Tibial artery (tissue), 4 donors: ENCODE data around the gene MAP3K3.

Experiments
- DNase-seq, 2 donors: peaks; one replicate each; pipeline ENCODE4 v3.0.0-alpha.2; 2019
- H3K27ac ChIP-seq, 2 donors: fragments of 200-600 bp; sonication (generic) in 1 of 2; 1 replicate in 1 of 2; 2 replicates in 1 of 2; pipeline ENCODE4 v1.5.1; 2018 to 2019; ENCODE audit warnings: mild to moderate bottlenecking in 1 of 2
- H3K27me3 ChIP-seq, 2 donors: fragments of 200-600 bp; sonication (generic) in 1 of 2; one replicate each; pipeline versions ENCODE4 v1.5.1 to v1.6.0; 2016 to 2019
- H3K36me3 ChIP-seq, 3 donors: fragments of 200-600 bp; sonication (generic) in 2 of 3; one replicate each; pipeline ENCODE4 v1.5.1; 2016 to 2019; ENCODE audit warnings: mild to moderate bottlenecking in 2 of 3
- H3K4me1 ChIP-seq, 4 donors: fragments of 200-600 bp; sonication (generic) in 2 of 4; 1 replicate in 3 of 4; 2 replicates in 1 of 4; pipeline ENCODE4 v1.5.1; 2016 to 2019
- H3K4me3 ChIP-seq, 2 donors: fragments of 200-600 bp; sonication (generic) in 1 of 2; 1 replicate in 1 of 2; 2 replicates in 1 of 2; pipeline ENCODE4 v1.5.1; 2018 to 2019; ENCODE audit warnings: mild to moderate bottlenecking in 2 of 2
- H3K9me3 ChIP-seq, 3 donors: fragments of 200-600 bp; sonication (generic) in 1 of 3; one replicate each; pipeline ENCODE4 v1.5.1; 2016 to 2019
- intact Hi-C: fragments of 100-400 bp; cut with DNase I; formaldehyde crosslinking; loops from one replicate; pipeline ENCODE4 v1.15.0; 2023; ENCODE audit warnings: low total_unique reads
- TF ChIP-seq, protein P1 (sequence below), 2 experiments: fragments of 200-600 bp in 1 of 2; fragments of 450-650 bp in 1 of 2; IDR thresholded peaks; one replicate each; pipeline ENCODE4 v1.5.1; 2017 to 2019; ENCODE audit warnings: antibody characterized with exemption in 2 of 2, mild to moderate bottlenecking in 1 of 2, moderate library complexity in 1 of 2

The MAP3K3 gene

DNA sequence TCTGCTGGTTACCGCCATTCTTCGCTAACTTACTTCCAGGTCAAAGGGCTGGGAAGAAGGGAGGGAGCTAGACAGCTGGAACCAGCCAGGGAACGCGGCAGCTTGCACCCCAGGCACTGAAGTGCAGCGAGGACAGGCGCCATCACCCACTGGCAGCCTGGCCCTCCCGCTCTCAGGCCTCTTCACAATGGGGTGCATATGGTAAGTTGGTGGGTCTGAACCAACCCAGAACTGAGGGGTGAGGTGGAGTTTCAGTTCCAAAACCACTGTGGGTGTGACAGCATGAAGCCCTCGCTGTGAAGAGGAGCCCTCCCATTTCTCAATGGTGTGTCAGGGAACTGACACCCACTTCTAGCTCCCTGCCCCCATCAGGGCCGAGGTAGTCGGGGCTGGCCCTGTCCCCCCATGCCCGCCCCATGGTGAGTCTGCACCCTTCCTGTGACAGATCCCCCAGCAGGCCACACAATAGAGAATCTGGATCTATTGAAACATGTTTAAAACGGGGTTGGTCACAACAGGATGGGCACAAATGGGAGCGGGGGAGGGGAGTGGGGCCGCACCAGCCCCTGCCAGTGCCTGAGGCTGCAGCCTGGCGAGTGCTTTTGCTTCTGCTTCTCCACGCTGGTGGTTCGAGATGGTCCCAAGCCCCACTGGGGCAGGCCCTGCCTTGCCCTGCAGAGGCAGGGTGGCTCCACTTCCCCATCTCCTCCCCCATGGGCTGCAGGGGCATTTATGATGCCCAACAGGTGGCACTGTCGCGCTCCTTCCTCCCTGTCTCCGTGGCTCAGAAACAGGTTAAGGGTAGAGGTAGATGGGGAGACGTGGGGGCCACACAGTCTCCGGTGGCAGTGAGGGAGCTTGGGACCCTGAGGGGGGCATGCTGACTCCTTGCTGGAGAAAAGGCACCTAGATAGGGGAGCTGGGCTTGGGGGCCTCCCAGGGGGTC lies 75.4 kb downstream of the MAP3K3 start:
- TF ChIP-seq, protein P1, sequence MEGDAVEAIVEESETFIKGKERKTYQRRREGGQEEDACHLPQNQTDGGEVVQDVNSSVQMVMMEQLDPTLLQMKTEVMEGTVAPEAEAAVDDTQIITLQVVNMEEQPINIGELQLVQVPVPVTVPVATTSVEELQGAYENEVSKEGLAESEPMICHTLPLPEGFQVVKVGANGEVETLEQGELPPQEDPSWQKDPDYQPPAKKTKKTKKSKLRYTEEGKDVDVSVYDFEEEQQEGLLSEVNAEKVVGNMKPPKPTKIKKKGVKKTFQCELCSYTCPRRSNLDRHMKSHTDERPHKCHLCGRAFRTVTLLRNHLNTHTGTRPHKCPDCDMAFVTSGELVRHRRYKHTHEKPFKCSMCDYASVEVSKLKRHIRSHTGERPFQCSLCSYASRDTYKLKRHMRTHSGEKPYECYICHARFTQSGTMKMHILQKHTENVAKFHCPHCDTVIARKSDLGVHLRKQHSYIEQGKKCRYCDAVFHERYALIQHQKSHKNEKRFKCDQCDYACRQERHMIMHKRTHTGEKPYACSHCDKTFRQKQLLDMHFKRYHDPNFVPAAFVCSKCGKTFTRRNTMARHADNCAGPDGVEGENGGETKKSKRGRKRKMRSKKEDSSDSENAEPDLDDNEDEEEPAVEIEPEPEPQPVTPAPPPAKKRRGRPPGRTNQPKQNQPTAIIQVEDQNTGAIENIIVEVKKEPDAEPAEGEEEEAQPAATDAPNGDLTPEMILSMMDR (IDR thresholded peaks at IDR 0.05): peak; percentile 13 to 16
- peaks cover 5 to 39% (median 29%) of the 10 kb centered on the region in 4 donors for H3K4me1 ChIP-seq
- H3K4me3 ChIP-seq: no peak overlapping the region
- intact Hi-C loops: no loop called here
- H3K9me3 ChIP-seq: no peaks in the 10 kb centered on the region
- peaks cover 15 to 31% (median 22%) of the 10 kb centered on the region in 3 donors for H3K36me3 ChIP-seq
- no peaks in the 10 kb centered on the region for H3K27me3 ChIP-seq
- H3K27ac ChIP-seq: no peak overlapping the region
- DNase-seq: no peak

DNA sequence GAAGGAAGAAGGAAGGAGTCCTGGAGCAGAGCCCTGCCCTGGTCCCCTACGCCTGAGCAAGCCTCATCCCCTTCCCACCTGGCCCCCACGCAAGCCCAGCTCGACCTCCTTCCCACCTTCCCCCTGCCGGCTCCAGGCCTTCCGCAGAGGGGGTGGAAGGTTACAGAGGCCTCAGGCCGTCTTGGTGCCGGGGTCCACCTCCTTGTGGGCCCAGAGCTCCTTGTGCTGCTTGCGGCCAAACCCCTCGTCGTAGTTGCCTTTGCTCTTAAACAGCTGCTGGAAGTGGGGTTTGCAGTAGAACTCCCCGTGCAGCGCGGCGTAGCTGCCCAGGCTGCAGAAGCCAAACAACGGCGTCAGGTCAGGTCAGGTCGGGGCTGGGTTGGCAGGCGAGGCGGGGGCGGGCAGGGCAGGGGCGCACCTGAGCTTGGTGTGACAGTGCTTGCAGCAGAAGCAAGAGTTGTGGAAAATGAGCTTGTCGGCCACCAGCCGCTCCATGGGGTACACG lies 76.2 kb downstream of the MAP3K3 start:
- Histone ChIP-seq H3K4me1 (peaks cover 5 to 39% (median 29%) of the 10 kb centered on the region in 4 donors), H3K36me3 (peaks cover 8 to 31% (median 21%) of the 10 kb centered on the region in 3 donors), H3K27me3 (no peaks in the 10 kb centered on the region), H3K9me3 (no peaks in the 10 kb centered on the region), H3K27ac (no peak overlapping the region), H3K4me3 (peak overlapping the region; percentile 49 to 72)
- TF ChIP-seq, protein P1 (IDR thresholded peaks at IDR 0.05): no peak
- intact Hi-C loops: no loop called here
- DNase-seq: no peak

DNA sequence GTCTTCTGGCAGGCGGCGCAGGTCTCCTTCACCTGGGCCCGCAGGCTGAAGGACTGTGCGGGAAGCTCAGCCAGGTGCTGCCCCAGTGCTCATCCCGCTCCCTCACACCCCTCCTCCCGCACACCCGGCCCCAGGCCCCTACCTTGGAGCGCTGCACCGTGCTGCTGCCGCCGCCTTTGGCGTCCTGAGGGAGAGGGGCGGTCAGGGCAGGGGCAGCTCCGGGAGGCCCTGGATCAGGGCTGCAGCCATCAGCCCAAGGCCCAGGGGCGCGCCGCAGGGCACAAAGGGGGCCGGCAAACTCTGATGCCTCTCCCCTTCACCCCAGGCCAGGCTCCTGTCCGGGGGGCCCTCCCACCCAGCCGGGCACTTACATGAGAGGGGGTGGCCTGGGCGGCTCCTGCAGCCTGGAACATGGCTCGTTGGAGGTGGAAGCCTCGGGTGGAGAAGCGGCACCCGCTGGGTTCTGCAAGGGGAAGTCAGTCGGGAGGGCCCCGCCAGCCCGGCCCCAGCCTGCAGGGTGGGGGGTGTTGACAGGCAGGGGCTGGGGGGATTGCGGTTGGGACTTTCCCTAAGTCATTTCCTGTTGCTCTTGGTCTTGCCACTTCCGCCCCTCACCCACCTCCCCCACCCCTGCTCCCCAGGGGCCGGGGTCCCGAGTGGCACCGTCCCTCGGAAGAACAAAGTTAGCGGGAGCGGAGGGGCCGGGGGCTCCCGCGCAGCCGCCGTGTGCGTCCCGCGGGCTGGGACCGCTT lies 76.8 kb downstream of the MAP3K3 start:
- no peaks in the 10 kb centered on the region for H3K27me3 ChIP-seq
- intact Hi-C loops: no loop called here
- peak overlapping the region; percentile 49 to 72 for H3K4me3 ChIP-seq
- peaks cover 5 to 39% (median 29%) of the 10 kb centered on the region in 4 donors for H3K4me1 ChIP-seq
- peaks cover 1 to 31% (median 21%) of the 10 kb centered on the region in 3 donors for H3K36me3 ChIP-seq
- peak overlapping the region; percentile 50 to 71 for H3K27ac ChIP-seq
- peak; percentile 52 to 76 for DNase-seq
- no peaks in the 10 kb centered on the region for H3K9me3 ChIP-seq
- TF ChIP-seq, protein P1 (IDR thresholded peaks at IDR 0.05): no peak

DNA sequence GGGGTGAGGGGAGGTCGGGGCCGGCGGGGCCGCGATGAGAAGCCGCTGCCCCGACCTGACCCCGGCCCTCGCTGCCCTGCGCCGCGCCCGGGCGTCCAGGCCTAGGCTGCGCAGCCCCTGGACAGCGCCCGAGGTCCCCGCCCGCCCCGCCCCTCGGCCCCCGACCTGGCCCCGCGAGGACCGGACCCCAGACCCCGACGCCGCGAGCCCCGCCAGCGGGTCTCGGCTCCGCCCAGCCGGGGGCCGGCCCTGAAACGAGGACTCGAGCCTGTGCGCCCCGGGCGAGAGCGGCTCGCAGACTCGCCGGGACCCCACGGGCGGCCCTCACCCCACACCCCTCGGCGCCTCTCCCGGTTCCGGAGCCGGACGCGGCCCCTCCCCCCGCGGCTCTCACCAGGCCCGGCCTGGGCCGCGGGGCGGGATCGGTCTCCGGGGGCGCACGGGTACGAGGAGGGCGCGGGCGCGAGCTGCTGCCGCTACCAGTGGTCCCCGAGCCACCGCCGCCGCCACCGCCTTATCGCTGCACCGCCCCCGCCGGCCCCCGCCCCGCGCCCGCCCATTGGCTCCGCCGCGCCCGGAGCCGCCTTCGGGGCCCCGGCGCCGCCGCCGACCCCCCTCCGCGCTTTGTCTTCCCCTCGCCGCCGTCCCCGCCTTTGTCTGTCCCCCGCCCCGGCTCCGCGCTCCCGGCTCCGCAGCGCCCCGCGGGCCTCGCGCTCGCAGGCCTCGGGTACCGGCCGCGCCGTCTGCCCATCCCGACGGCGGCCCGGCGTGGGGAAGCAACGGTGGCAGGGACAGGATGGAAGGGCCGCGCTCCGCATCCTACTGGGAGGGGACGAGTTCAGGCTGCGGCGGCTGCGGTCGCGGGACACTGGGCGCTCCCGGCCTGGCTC lies 77.7 kb downstream of the MAP3K3 start, which contains the start of gene LIMD2:
LIMD2 (minus strand) TSS at position 488 of the 890 bp plus-strand sequence. CDS start 827 bp downstream, outside the sequence.
- DNase-seq: peak in 1 of 2 donors; percentile 73
- H3K9me3 ChIP-seq: no peaks in the 10 kb centered on the region
- peak within 1 kb of the TSS; percentile 49 to 72 for H3K4me3 ChIP-seq
- TF ChIP-seq, protein P1 (IDR thresholded peaks at IDR 0.05): no peak
- H3K27ac ChIP-seq: peak within 1 kb of the TSS; percentile 52 to 71
- no peaks in the 10 kb centered on the region for H3K27me3 ChIP-seq
- H3K36me3 ChIP-seq: peaks cover 0 to 31% (median 25%) of the 10 kb centered on the region in 3 donors
- intact Hi-C loops: no loop called here
- H3K4me1 ChIP-seq: peaks cover 5 to 36% (median 27%) of the 10 kb centered on the region in 4 donors
